DMS114 treated with DMSO at 0.1 percent for 48 hours (cell line): Measurements from ENCODE around the gene ANKRD6.

ENCODE experiments used
- DNase-seq: peaks from one replicate; lab custom pipeline; 2025; ENCODE audit not compliant: unreplicated experiment; lab: John Stamatoyannopoulos, UW

The ANKRD6 gene

GRCh38 chr6:89506716-89507617 is 74.0 kb downstream of the ANKRD6 start:
- no peak for DNase-seq

GRCh38 chr6:89508755-89509563 is 76.0 kb downstream of the ANKRD6 start:
- no peak for DNase-seq

- DNase-seq, result no peak
Observed at GRCh38 chr6:89509777-89510281, 76.9 kb downstream of the ANKRD6 start.

- no peak for DNase-seq
Observed at GRCh38 chr6:89510393-89510792, 77.4 kb downstream of the ANKRD6 start.

GRCh38 chr6:89518352-89519055 is 85.6 kb downstream of the ANKRD6 start:
- no peak for DNase-seq

- no peak for DNase-seq
Observed at GRCh38 chr6:89520736-89521135, 87.8 kb downstream of the ANKRD6 start.

GRCh38 chr6:89522778-89523177 is 89.8 kb downstream of the ANKRD6 start:
- no peak for DNase-seq

GRCh38 chr6:89525786-89526562 is 93.0 kb downstream of the ANKRD6 start:
- DNase-seq, result no peak

- DNase-seq, result no peak
Observed at GRCh38 chr6:89526563-89526869, 93.6 kb downstream of the ANKRD6 start.

GRCh38 chr6:89527634-89528033 is 94.7 kb downstream of the ANKRD6 start:
- DNase-seq, result no peak

GRCh38 chr6:89528866-89529265 is 95.9 kb downstream of the ANKRD6 start:
- no peak for DNase-seq

GRCh38 chr6:89530982-89531381 is 98.0 kb downstream of the ANKRD6 start:
- no peak for DNase-seq

- no peak for DNase-seq
Observed at GRCh38 chr6:89536231-89536630, 103.3 kb downstream of the ANKRD6 start.

GRCh38 chr6:89539779-89540178 is 106.8 kb downstream of the ANKRD6 start:
- DNase-seq, result no peak

- DNase-seq, result no peak
Observed at GRCh38 chr6:89542081-89542857, 109.3 kb downstream of the ANKRD6 start.

GRCh38 chr6:89542866-89543265 is 109.9 kb downstream of the ANKRD6 start:
- DNase-seq, result no peak

- no peak for DNase-seq
Observed at GRCh38 chr6:89547281-89547680, 114.3 kb downstream of the ANKRD6 start.

GRCh38 chr6:89553431-89553830 is 120.5 kb downstream of the ANKRD6 start:
- DNase-seq, result no peak

- no peak for DNase-seq
Observed at GRCh38 chr6:89554106-89554505, 121.2 kb downstream of the ANKRD6 start.

GRCh38 chr6:89555031-89555430 is 122.1 kb downstream of the ANKRD6 start:
- DNase-seq, result no peak
